ENCODE results near the gene HACE1.

Gene HACE1

DNA sequence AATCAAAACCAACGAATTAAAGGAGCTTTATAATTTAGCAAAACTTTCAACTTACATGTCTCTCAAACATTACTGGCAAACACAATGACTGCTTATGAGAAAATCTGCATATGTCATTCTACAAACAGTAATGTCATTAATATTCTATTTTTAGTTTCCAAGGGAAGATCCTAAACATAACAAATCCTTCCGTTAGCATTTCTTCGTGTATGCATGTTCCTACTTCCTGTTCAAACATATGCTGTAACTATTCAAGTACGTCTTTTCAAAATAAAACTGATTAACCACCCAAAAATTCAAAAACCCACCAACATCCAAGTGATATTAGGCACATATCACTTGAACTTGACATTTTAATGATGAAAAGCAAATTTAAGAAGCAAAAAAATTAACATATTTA lies 131.3 kb downstream of the HACE1 start:
- DNase-seq, result no peak

DNA sequence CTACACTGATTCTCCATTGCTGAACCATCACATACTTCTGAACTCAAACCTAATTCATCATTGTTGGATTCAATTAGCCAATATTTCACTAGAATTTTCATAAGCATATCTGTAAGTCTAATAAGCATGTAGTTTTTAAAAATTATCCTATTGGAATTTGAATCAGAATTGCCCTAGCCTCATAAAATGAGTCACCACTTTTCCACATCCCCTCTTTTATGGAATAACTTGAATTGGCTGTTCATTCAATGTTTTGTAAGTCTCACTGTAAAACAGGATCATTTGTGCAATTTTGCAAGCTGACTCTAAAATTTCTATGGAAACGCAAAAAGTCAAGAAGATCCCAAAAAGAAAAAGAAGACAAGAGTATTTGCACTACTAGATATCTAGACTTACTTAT lies 141.0 kb downstream of the HACE1 start:
- no peak for DNase-seq

DNA sequence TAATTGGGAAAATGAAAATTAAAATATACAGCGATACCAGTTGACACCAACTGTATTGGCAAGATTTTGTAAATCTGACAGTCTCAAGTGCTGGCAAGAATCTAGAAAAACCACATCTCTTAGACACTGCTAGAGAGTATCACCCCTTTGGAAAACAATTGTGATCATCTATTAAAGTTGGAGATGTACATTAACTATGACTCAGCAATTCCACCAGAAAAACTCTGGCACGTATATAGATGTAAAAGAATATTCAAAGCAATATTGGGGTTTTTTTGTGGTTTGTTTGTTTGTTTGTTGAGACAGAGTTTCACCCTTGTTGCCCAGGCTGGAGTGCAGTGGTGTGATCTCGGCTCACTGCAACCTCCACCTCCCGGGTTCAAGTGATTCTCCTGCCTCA lies 142.9 kb downstream of the HACE1 start:
- no peak for DNase-seq

DNA sequence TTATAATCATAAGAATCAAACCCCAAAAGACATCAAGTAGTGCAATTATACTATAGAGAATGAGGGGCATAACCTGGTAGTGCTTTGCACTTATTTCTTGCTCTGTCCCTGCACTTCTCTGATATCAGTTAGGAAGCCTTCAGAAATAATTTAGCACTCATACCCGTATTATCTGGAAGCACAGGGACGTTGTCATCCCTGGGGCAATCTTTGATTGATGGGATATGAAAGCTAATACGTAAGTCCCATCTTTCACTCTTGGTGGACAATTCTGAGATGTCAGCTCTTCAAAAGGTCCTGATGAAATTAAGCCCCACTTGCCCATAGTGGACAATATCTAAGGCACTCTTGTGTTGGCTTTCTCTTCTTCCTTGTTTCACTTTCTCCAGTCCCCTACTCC lies 144.9 kb downstream of the HACE1 start:
- DNase-seq, result no peak

DNA sequence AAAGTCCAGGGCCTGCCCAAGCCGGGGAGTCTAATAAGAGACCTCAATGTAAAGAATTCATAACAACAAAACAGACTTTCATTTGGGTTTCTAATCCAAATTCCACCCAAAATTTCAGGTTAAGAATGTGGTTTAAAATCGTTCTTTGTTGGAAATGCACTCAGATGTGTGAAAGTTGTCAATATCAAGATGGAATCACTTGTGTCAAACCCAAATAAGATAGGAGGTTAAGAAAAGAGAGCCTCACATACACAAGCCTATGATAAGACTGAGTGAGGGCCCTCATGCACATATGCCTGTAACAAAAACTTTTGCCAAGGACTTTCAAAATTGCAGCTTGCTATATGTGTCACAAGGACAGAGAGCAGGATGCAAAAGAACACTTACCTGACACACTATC lies 145.7 kb downstream of the HACE1 start:
- no peak for DNase-seq

DNA sequence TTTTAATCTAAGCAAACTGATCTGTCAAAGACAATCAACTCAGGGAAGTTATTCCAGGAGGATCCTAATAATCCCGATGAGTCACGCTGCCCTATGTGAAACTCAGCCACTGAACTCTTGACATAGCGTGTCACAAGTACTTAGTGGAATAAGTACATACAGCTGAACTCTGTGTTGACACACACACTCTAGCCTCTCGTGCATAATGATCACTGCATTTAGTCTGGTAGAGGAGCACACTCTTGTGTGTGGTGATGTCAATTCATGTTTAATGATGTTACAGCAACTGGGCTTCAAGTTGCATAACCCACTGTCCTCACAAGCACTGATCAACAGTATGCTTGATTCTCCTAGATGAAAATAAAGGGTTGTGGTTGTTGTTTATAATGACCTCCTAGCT lies 148.3 kb downstream of the HACE1 start:
- no peak for DNase-seq

DNA sequence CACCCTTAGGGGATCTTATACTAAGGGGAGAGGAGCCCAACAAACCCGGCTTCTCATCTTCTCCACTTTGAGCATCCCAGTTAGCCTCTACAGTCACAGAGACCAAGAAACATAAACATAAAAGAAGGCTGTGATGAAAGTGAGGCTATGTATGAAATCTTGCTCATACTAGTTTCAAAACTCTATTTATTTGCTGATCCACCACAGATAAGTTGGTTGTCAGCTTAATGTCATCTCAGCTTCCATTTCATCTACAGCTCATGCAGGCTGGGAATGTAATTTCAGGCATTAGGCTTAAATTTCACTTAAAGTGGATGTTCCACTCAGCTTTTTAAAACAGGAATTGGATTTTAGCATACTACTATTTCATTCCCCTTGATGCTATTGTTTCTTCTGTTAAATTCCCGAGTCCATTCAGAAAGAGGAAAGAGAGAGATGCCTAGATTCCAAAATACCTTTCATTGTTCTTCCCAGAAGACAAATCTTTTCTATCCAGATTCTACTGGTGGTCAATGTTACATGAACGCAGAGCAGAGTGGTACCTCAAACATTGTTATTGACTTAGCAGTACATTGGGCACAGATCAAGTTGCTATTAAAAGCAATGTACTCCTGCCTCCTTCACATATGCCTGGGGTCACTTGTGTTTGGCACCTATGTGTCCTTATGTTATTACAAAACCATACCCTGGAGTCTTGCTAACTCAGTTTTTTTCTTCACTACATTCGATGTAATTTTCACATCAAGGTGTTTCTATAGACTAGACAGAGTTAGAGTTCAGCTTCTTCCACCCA lies 149.0 kb downstream of the HACE1 start:
- no peak for DNase-seq

DNA sequence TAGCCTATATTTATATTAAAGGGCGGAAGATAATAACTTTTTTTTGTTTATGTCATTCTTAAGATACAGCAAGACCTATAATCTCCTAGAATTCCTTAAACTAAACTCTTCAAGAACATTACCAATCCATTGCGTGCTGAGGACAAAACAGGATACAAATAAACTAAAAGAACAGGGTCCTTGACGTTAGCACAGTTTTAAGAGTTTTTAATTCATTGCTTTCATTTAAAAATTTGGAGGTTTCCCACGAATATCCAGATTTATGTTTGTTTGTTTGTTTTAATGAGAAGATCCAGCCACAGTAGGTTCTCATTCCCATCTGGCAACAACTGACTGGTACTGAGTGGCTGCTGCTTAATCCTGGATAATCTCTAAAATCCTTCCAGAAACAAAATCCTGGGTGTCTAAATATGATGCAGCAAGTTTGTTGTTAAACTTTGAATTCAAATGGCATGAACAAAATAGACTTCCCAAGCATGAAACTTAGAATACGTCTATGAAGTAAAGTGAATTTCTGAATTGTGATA lies 153.7 kb downstream of the HACE1 start:
- no peak for DNase-seq

DNA sequence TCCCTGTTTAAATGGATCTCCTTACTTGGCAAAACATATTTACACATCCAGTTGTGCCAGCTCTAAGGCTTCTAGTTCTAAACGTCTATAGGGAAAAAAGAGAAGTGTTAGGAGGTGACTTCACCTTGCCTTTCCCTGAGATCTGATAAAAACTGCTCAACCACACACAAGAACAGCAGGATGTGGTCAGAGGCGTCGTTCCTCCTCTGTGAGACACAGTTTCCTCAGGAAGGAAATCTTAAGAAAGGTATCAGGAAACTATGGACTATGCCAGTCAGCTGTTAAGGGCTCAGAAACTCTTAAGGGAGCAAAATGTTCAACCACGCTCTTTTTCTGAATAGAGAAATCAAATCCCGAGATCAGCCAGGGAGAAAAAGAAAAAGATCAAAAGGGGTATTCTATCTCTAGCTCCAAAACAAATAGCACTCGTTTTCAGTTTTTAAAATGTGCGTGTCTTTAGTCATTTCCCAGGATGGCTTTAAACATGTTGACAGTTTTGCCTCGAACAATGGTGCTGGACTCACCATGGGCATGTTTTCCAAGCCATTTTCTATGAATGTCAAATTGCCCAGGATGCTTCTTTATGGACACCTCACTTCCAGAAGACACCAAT lies 154.5 kb downstream of the HACE1 start:
- DNase-seq, result peak; percentile 14 to 27

DNA sequence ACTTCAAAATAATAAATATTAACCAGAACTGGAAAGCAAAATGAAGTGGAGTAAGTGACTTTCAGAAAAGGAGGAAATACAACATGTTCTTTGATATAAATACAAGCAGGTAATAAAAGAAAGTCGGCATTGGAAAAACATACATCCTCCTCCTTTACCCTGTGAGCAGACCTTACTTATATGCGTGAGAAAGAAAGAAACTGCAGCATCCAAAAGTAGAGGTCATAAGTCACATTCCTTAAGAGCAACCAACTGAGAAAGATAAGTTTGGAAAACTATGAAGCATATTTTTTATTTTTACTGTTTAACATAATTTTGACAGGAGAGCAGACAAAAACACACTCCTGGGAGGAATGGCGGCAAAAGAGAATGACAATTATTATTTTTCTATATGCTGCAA lies 155.5 kb downstream of the HACE1 start:
- no peak for DNase-seq

DNA sequence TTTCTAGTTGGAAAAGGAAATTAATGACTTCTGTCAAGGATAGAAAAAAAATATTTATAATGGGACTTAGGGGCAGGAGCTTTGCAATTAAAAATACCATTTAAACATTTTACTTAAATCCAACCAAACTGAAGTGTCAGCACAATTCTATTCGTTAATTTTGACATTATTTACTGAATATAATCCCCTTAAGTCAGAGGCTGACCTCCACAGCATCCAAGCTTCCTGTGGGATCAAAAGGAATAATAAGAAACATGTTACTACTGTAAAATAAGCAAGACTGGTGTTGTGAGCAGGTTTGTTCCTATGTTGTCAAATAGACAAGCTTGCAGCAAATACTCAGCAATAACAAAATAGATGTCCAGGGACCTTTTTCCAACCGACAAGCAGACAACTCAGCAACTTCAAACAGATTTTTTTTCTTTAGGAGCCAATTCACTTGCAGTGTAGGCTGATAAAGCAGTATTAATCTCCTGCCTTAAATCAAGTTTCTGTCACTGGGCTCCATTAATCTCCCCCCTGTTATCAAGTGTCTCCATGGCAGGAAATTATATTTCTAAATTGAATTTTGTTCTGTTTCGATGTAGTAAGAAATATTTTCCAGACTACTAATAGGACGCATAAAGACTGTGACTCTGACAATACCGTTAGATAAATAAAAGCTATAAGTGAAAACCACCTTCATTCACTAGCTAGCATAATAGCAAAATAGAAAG lies 157.4 kb downstream of the HACE1 start:
- DNase-seq, result no peak

DNA sequence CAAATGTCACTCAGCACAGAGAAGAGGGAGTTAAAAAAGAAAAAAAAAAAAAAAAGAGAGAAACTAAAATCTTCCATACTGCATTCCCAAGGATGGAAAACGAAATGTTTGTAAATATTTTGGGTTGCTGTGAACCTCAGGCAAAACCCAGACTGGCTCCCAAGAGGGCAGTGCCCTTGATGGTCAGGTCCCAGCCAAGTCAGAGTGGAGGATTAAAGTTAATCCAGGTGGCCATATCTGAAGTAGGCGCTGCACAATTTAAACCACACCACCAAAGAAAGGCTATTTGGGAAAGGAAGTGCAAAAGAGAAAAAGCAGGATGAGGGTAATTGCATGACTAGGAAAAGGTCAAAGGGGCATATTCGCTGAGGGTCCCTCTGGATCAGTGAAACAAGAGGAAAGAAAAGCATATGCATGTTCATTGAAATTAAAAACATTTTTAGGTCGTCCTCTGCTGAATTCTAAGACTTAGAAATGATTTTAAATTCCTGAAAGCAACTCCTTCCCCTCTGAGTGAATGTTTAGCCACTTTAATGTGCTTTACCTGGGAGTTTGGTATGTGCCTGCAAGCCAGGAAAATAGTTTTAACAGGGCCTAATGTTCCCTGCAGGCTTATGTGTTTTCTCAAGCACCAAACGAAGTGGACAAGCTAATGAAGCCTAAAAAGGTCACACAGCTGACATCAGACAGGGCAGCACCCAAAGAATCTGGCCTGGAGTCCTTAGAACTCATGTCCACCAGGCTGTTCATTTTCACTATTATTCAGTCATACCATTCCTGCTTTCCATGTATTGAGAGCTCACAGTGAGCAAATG lies 159.1 kb downstream of the HACE1 start:
- no peak for DNase-seq

DNA sequence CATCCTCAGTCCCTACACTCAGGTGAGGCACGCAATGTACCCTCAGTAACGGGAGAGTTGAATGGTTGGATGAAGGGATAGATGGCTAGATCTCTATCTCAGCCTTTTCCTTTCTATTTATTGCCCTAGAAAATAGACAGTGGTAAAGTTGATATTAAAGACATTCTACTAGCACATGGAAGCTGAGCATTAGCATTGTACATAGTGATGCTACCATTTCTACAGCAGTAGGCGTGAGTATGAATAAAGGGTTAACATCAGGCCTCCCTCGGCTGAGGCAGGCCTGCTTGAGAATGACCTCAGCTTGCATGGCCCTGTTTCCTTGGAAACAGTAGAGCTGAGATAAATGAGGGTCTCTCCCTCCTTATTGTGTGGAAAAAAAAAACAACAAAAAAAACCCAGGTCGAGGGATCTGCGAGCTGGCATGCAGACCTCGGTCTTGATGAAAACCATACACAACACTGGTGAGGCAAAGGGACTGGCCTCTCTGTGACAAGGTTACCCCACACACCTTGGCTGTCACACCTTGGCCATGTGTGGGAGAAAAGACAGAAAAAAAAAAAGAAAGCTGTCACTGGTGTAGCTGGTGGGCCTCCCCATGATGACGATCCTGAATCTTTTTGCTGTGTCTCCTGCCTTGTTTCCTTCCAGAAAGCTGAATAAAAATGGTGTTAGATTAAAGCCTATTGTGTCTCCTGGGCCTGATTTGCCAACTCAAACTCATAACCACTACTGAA lies 160.0 kb downstream of the HACE1 start:
- DNase-seq, result no peak

DNA sequence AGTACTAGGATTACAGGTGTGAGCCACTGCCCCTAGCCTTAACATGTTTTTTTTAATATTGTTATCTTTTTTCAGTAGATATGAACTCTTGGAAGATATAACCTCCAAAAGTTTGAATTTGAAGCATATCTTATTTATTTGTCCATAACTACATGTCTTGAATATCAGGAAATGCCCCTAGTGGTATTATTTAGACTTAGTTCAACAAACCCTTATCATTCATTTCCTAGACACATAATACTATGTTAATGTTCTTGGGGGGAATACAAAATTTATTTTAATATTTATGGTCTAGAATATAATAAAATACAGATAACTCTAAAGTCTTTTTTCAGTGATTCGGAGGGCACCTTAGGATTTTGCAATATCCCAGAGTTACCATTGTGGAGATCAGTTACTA lies 160.7 kb downstream of the HACE1 start:
- DNase-seq, result no peak

DNA sequence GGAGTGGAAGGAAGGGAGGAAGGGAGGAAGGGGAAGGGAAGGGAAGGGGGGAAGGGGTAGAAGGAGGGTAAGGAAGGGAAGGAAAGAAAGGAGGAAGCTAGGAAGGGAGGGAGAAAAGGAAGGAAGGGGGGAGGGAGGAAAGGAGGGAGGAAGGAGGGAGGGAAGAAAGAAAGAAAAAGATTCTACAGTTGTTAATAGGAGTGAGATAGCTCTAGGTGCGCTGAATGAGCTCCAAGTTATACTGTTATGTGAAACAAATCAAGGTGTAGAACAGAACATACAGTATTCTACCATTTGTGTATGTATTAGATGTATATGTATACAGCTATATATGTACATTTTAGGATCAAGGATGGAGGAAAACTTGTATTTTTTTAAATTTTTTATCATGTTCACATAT lies 167.7 kb downstream of the HACE1 start:
- DNase-seq, result no peak

DNA sequence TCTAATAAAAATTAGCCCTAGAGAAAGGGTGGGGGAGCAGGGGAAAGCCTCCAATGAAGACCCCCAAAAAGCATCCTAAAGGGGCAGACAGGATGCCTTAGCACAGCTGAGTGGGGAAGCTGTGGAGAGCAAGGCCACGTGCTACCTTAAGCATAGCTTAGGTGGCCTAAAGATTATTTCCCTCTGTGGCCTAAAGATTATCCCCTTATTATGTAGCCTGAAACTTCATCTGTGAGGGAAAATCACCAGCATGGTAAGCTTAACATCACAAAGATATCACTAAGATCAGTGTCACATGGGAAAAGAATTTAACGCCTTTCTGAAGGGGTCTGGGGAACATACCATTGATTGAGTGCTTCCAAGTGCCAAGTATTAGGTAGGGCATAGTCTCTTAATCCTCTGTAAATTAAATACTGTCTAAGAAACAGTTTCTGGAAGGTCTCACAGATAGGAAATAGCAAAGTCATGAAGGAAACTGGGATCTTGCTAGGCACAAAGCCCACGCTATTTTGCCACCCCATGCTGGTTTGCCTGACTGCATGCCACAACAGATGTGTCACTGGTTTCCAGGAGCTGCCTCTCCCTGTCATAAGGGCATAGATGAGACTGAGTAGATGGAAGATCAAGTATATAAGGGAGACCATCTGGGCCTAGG lies 170.0 kb downstream of the HACE1 start:
- no peak for DNase-seq

DNA sequence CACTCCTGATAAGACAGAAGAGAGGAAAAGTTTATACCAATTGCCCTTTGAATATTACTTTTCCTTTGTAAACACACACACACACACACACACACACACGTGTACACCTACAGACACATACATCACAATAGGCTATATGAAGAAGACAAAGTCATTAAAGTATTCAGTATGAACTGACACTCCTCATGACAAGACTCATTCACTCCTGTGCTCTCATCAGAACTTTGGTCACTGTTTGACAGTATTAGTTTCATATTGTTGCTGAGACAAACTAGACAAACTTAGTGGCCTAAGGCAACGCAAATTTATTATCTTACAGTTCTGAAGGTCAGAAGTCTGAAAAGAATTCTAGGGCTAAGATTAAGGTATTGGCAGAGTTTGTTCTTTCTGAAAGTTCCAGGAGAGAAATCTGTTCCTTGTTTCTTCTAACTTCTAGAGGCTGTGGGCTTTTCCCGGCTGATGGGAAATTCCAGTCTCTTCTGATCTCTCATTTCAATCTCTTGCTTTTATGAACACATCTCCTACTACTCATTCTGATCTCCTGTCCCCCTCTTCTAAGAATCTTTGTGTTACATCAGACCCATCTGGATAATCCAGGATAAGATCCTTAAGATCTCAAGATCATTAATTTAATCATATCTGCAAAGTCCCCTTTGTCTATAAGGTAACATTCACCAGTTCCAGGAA lies 171.3 kb downstream of the HACE1 start:
- no peak for DNase-seq

DNA sequence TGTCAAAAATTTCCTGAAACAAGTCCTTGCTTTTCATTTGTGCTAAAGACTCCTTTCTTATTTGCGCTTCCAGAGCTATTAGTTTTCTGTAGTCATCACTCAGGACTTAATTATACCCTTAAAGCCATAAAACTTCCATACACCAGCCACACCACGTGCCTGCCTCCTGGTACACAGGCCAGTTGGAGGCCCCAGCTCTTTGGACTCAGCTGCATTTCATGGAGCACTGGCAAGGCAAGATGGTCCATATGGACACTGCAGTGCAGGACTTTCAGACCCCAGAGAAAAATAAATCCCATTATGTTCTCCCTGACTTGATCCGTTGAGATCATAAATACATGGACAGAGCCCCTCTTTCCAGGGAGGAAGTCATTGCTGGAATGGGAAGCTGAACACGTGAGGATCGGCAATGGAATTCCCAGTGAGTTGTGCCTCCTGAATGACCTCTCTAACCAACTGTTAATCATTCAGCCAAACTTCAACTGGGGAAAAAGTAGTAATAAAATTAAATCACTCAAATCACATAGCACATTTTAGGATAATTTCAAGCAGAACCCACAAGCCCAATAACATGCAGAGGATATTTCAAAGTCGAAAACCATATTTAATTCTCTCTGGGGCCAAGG lies 173.1 kb downstream of the HACE1 start:
- DNase-seq, result no peak

DNA sequence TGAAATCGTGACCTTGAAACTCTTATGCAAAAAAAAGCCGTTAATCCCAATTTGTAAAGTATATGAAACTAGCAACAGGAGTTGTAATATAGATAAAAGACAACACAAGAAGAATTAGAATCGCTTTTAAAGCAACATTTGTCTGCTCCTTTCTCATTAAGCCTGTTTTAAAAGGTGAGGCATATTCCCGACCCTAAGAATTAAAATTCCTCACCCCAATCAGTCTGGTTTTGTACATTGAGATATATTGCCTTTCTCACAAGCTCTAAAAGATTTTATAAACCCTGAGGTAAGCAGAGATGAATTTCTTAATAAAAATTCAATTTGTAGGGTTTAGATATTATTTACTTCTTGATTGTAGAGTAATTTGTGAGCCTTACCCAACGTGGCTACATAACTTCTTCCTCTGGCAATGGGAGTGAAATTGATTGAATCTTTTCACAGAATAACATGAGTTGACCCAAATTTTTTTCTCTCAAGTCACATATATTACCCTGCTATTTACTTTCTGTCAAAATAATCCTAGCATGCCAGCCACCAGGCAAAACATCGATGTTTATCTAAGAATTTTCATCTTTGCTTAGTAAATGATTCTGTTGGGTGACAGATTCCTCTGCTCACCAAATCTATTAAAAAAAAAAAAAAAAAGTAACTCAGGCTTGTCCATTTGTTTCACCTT lies 173.7 kb downstream of the HACE1 start:
- DNase-seq, result no peak

DNA sequence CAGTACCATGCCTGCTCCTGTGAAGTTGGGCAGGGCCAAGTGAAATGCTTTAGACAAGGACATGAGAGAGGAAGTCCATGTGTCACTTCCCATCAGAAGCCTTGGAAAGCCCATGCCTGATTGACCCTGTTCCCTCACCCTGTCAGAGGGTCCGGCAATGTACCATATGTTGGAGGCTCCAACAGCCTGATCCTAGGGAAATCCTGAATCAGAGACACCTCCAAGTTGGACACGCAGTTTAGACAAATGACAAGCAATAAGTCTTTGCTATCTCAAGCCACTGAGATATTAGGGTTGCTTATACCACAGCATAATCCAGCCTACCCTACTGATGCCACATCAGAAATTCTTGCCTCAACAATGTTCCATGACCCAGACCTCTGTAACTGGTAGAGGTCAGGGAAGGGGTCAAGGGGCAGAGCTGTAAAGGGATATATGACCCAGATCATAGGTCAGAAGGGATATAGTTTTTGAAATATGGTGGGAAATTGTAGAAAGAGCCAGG lies 174.8 kb downstream of the HACE1 start:
- no peak for DNase-seq

Measured in activated CD4-positive, alpha-beta T cell treated with anti-CD3 and anti-CD28 coated beads, Interleukin-2, amount 50 U/mL, for 4 hours (primary cell).